OCI-LY1 (cell line): ENCODE measurements around the gene NUDT4.
"Not testable (repeated sequence)": the region's sequence is repeated elsewhere in the genome, so short reads cannot be mapped to it uniquely, and the experiment has no call there.

Source experiments
- H2AFZ ChIP-seq: fragments of 200-600 bp; sonication (generic), shearing (Covaris generic); 2 replicates; pipeline ENCODE4 v1.6.0; 2014; ENCODE audit warnings: antibody characterized with exemption, mild to moderate bottlenecking, low read length
- H3F3A ChIP-seq: fragments of 200-600 bp; sonication (generic), shearing (Covaris generic); 2 replicates; pipeline ENCODE4 v1.6.0; 2014; ENCODE audit warnings: mild to moderate bottlenecking, antibody characterized with exemption, low read length, moderate library complexity; ENCODE audit not compliant: insufficient read depth
- H3K27ac ChIP-seq: fragments of 200-600 bp; sonication (generic); 2 replicates; pipeline ENCODE4 v1.5.1; 2014; ENCODE audit warnings: low read length, mixed run types, mild to moderate bottlenecking, low read depth; ENCODE audit not compliant: poor library complexity, severe bottlenecking
- H3K27me3 ChIP-seq: fragments of 200-600 bp; sonication (generic); 2 replicates; pipeline ENCODE4 v1.6.0; 2014; ENCODE audit warnings: antibody characterized with exemption, mild to moderate bottlenecking, low read length, moderate library complexity; ENCODE audit not compliant: insufficient read depth
- H3K36me3 ChIP-seq: fragments of 200-600 bp; sonication (generic); 2 replicates; pipeline ENCODE4 v1.6.1; 2014; ENCODE audit warnings: mild to moderate bottlenecking, antibody characterized with exemption, low read length, moderate library complexity, mixed read lengths; ENCODE audit not compliant: insufficient read depth
- H3K4me1 ChIP-seq: fragments of 200-600 bp; sonication (generic); 2 replicates; pipeline ENCODE4 v1.5.1; 2014; ENCODE audit warnings: mild to moderate bottlenecking, low read length, moderate library complexity; ENCODE audit not compliant: insufficient read depth, severe bottlenecking
- H3K4me2 ChIP-seq: fragments of 200-600 bp; sonication (generic), shearing (Covaris generic); 2 replicates; pipeline ENCODE4 v1.6.1; 2014; ENCODE audit warnings: low read length
- H3K4me3 ChIP-seq: fragments of 200-600 bp; sonication (generic); 2 replicates; pipeline ENCODE4 v1.5.1; 2014; ENCODE audit warnings: low read length, low read depth, mild to moderate bottlenecking, mixed read lengths; ENCODE audit not compliant: poor library complexity, severe bottlenecking
- H3K79me2 ChIP-seq: fragments of 200-600 bp; shearing (Covaris generic); 2 replicates; pipeline ENCODE4 v1.6.1; 2016; ENCODE audit warnings: mixed run types, low read length, mixed read lengths; ENCODE audit not compliant: insufficient read depth
- H3K9ac ChIP-seq: fragments of 200-600 bp; sonication (generic), shearing (Covaris generic); 2 replicates; pipeline ENCODE4 v1.6.1; 2014; ENCODE audit warnings: mild to moderate bottlenecking, low read length, mixed read lengths
- H3K9me2 ChIP-seq: fragments of 200-600 bp; sonication (generic), shearing (Covaris generic); 2 replicates; pipeline ENCODE4 v1.6.1; 2014; ENCODE audit warnings: low read depth, mild to moderate bottlenecking, low read length, mixed read lengths
- H3K9me3 ChIP-seq: fragments of 200-600 bp; shearing (Covaris generic); 2 replicates; pipeline ENCODE4 v1.6.1; 2014; ENCODE audit warnings: low read length, mixed read lengths
- H4K20me1 ChIP-seq: fragments of 200-600 bp; sonication (generic), shearing (Covaris generic); 2 replicates; pipeline ENCODE4 v1.6.0; 2016; ENCODE audit warnings: mild to moderate bottlenecking, low read length; ENCODE audit not compliant: insufficient read depth
- CTCF ChIP-seq: fragments of 200-600 bp; sonication (generic), shearing (Covaris generic); IDR thresholded peaks from 2 replicates; pipeline ENCODE4 v1.5.1; 2017; ENCODE audit warnings: mild to moderate bottlenecking, antibody characterized with exemption, low read length, moderate library complexity, mixed read lengths
- EZH2 ChIP-seq: fragments of 200-600 bp; sonication (generic), shearing (Covaris generic); IDR thresholded peaks from 2 replicates; pipeline ENCODE4 v1.8.0; 2017; ENCODE audit warnings: borderline replicate concordance, mixed run types, mild to moderate bottlenecking, antibody characterized with exemption, low read length, moderate library complexity, mixed read lengths

Gene NUDT4

GRCh38 chr12:93407963-93408283 lies 30.2 kb downstream of the NUDT4 start:
- Histone ChIP-seq H3K27me3 (no peaks in the 10 kb centered on the region), H2AFZ (no peak overlapping the region)
- TF ChIP-seq CTCF (no peak), EZH2 (no peak)

GRCh38 chr12:93408813-93409212 lies 31.1 kb downstream of the NUDT4 start:
- peaks cover 18% of the 10 kb centered on the region for H3K79me2 ChIP-seq
- H3K9ac ChIP-seq = no peak overlapping the region
- H3K4me1 ChIP-seq = no peaks in the 10 kb centered on the region
- H3K27me3 ChIP-seq = no peaks in the 10 kb centered on the region
- H3K9me3 ChIP-seq = no peaks in the 10 kb centered on the region
- no peaks in the 10 kb centered on the region; the same call in 1 of the 2 replicates for H3F3A ChIP-seq
- no peak overlapping the region for H2AFZ ChIP-seq
- H3K36me3 ChIP-seq = peaks cover 36% of the 10 kb centered on the region
- H3K27ac ChIP-seq = no peak overlapping the region
- H4K20me1 ChIP-seq = no peaks in the 10 kb centered on the region
- TF ChIP-seq CTCF (no peak), EZH2 (no peak)
- H3K4me2 ChIP-seq = no peak overlapping the region
- no peaks in the 10 kb centered on the region for H3K9me2 ChIP-seq
- H3K4me3 ChIP-seq = no peak overlapping the region

More at GRCh38 chr12:93407963-93408283, 30.2 kb downstream of the NUDT4 start:
- H3K36me3 ChIP-seq = peaks cover 36% of the 10 kb centered on the region
- H3F3A ChIP-seq = no peaks in the 10 kb centered on the region; the same call in 1 of the 2 replicates
- no peaks in the 10 kb centered on the region for H4K20me1 ChIP-seq
- H3K4me3 ChIP-seq = no peak overlapping the region
- H3K4me2 ChIP-seq = no peak overlapping the region
- H3K4me1 ChIP-seq = no peaks in the 10 kb centered on the region
- H3K27ac ChIP-seq = no peak overlapping the region
- peaks cover 9% of the 10 kb centered on the region for H3K79me2 ChIP-seq
- no peak overlapping the region for H3K9ac ChIP-seq
- no peaks in the 10 kb centered on the region for H3K9me3 ChIP-seq
- H3K9me2 ChIP-seq = no peaks in the 10 kb centered on the region

- H3K9me3 ChIP-seq, H3F3A ChIP-seq, H4K20me1 ChIP-seq, H3K4me1 ChIP-seq, H3K27me3 ChIP-seq, H3K4me2 ChIP-seq, H3K9me2 ChIP-seq, H3K4me3 ChIP-seq, H2AFZ ChIP-seq, H3K27ac ChIP-seq, H3K9ac ChIP-seq: not testable (repeated sequence)
- Histone ChIP-seq H3K79me2 (peaks cover 23% of the 10 kb centered on the region), H3K36me3 (peaks cover 36% of the 10 kb centered on the region)
These were observed 31.8 kb downstream of the NUDT4 start for GRCh38 chr12:93409343-93410187.

GRCh38 chr12:93411060-93411459 lies 33.3 kb downstream of the NUDT4 start:
- Histone ChIP-seq H3K36me3 (peaks cover 36% of the 10 kb centered on the region), H3K79me2 (peaks cover 37% of the 10 kb centered on the region)
- not testable (repeated sequence) for H3K9me3 ChIP-seq, H3K4me2 ChIP-seq, H3K27me3 ChIP-seq, H3K4me3 ChIP-seq, H4K20me1 ChIP-seq, H3F3A ChIP-seq, H3K27ac ChIP-seq, H3K4me1 ChIP-seq, H3K9ac ChIP-seq, H3K9me2 ChIP-seq, H2AFZ ChIP-seq

- H3K9me2 ChIP-seq, H3K27ac ChIP-seq, H3F3A ChIP-seq, H3K4me3 ChIP-seq, H2AFZ ChIP-seq, H3K27me3 ChIP-seq, H4K20me1 ChIP-seq, H3K9me3 ChIP-seq, H3K9ac ChIP-seq, H3K4me2 ChIP-seq: not testable (repeated sequence)
- H3K79me2 ChIP-seq = peaks cover 51% of the 10 kb centered on the region
- H3K4me1 ChIP-seq = peaks cover 21% of the 10 kb centered on the region
- H3K36me3 ChIP-seq = peaks cover 30% of the 10 kb centered on the region
These were observed 34.7 kb downstream of the NUDT4 start for GRCh38 chr12:93412396-93412795.
